WI38 (cell line): ENCODE data around the gene CCDC51.
A peak's percentile ranks its signal among the peaks of the same experiment; 100 is the strongest.

Source experiments
- H3K4me3 ChIP-seq: 2 replicates; pipeline ENCODE4 v1.5.1; 2011; ENCODE audit warnings: low read depth, mild to moderate bottlenecking, control low read depth, low read length
- CTCF ChIP-seq: IDR thresholded peaks from 2 replicates; pipeline ENCODE4 v1.5.1; 2012; ENCODE audit warnings: low read depth, mild to moderate bottlenecking, control low read depth, low read length

CCDC51 gene

GRCh38 chr3:48468329-48468731 lies 28.4 kb upstream of the CCDC51 start:
- no peak for TF ChIP-seq CTCF
- no peak overlapping the region for H3K4me3 ChIP-seq

- no peak overlapping the region for H3K4me3 ChIP-seq
- no peak for TF ChIP-seq CTCF
These were observed 27.8 kb upstream of the CCDC51 start for GRCh38 chr3:48467473-48468267.

DNA sequence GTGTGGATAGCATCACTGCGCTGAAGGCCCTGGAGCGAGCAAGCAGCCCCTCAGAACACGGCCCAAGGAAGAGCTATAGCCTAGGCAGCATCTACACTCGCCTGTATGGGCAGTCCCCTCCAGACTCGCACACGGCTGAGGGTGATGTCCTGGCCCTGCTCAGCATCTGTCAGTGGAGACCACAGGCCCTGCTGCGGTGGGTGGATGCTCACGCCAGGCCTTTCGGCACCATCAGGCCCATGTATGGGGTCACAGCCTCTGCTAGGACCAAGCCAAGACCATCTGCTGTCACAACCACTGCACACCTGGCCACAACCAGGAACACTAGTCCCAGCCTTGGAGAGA lies 27.2 kb upstream of the CCDC51 start:
- TF ChIP-seq CTCF, result no peak
- 0 out of 2 replicates have a peak overlapping the region, but pooled peaks have one; percentile 5 for H3K4me3 ChIP-seq

GRCh38 chr3:48466386-48467109 lies 26.6 kb upstream of the CCDC51 start:
- peak overlapping the region; percentile 52 for H3K4me3 ChIP-seq
- TF ChIP-seq CTCF, result no peak

GRCh38 chr3:48465531-48466378 lies 25.8 kb upstream of the CCDC51 start:
- H3K4me3 ChIP-seq, result peak overlapping the region; percentile 52

GRCh38 chr3:48465237-48465530 lies 25.3 kb upstream of the CCDC51 start:
- TF ChIP-seq CTCF, result no peak
- H3K4me3 ChIP-seq, result no peak overlapping the region

More at GRCh38 chr3:48465531-48466378, 25.8 kb upstream of the CCDC51 start:
- peak; percentile 71 for TF ChIP-seq CTCF

GRCh38 chr3:48464713-48465221 lies 24.8 kb upstream of the CCDC51 start:
- no peak for TF ChIP-seq CTCF
- H3K4me3 ChIP-seq, result no peak overlapping the region
